A549 (cell line): Measurements from ENCODE around the gene INPP5J. TPM values are rescaled to one million over a fixed set of nuclear protein-coding genes. Genes with fewer than 3 reads are reported as not detected.
"Not testable (repeated sequence)": the region's sequence is repeated elsewhere in the genome, so short reads cannot be mapped to it uniquely, and the experiment has no call there.

ENCODE experiments used
- ATAC-seq, 2 experiments: fragments of 200-7000 bp in 1 of 2; fragments of >200 bp in 1 of 2; cut with Nextera tagmentation in 1 of 2; cut with Tn5 transposase in 1 of 2; 3 replicates each; pipeline versions ENCODE4 v1.8.0 to v1.9.1; 2018 to 2020; ENCODE audit warnings: mild to moderate bottlenecking in 1 of 2, moderate library complexity in 1 of 2
- CTCF ChIA-PET: fragments of 300-600 bp; sonication (Branson Sonifier 250); formaldehyde crosslinking; extraction: SDS; loops from one replicate; lab custom pipeline; 2021; ENCODE audit warnings: antibody characterized with exemption, inconsistent platforms; lab: Yijun Ruan, JAX
- POLR2A ChIA-PET: fragments of 350-600 bp; formaldehyde crosslinking; extraction: SDS; loops from one replicate; lab custom pipeline; 2021; ENCODE audit warnings: antibody characterized with exemption, inconsistent platforms; lab: Yijun Ruan, JAX
- DNase-seq, 2 experiments: peaks; one replicate each; pipeline versions ENCODE4 v3.0.0 to v3.0.0-alpha.2; 2011 to 2016; ENCODE audit warnings: low read depth in 1 of 2, low spot score in 1 of 2
- FAIRE-seq: peaks from 2 replicates; lab custom pipeline; 2011; peaks lifted over from hg19 to GRCh38; lab: Jason Lieb, UNC
- H3K27ac ChIP-seq, 2 experiments: fragments of >200 bp; sonication (Bioruptor Twin); formaldehyde crosslinking; 3 replicates each; pipeline ENCODE4 v1.5.1; 2016 to 2017
- H3K4me1 ChIP-seq: fragments of >200 bp; sonication (Bioruptor Twin); formaldehyde crosslinking; 3 replicates; pipeline ENCODE4 v1.6.1; 2016
- H3K4me2 ChIP-seq: fragments of >200 bp; sonication (Bioruptor Twin); formaldehyde crosslinking; 3 replicates; pipeline ENCODE4 v1.6.1; 2016
- H3K4me3 ChIP-seq: fragments of >200 bp; sonication (Bioruptor Twin); formaldehyde crosslinking; 3 replicates; pipeline ENCODE4 v1.5.1; 2016
- H3K9me3 ChIP-seq: fragments of >200 bp; sonication (Bioruptor Twin); formaldehyde crosslinking; 3 replicates; pipeline ENCODE4 v1.6.1; 2016
- CHD2 ChIP-seq: fragments of 150-350 bp; IDR thresholded peaks from 2 replicates; pipeline ENCODE4 v1.6.1; 2014; ENCODE audit warnings: low read length; ENCODE audit not compliant: partially characterized antibody
- EHMT2 ChIP-seq: fragments of 200-600 bp; sonication (generic); IDR thresholded peaks from 2 replicates; pipeline ENCODE4 v1.6.1; 2016; ENCODE audit warnings: antibody characterized with exemption, low read depth, mild to moderate bottlenecking, moderate library complexity
- FOXS1 ChIP-seq: fragments of 250-450 bp; sonication (Bioruptor Pico); IDR thresholded peaks from 2 replicates; pipeline ENCODE4 v1.5.0; 2020; ENCODE audit warnings: mild to moderate bottlenecking, moderate library complexity
- HDAC2 ChIP-seq: fragments of 200-600 bp; sonication (generic); IDR thresholded peaks from 2 replicates; pipeline ENCODE4 v1.6.1; 2016
- HEYL ChIP-seq: fragments of 250-450 bp; sonication (Bioruptor Pico); IDR thresholded peaks from 2 replicates; pipeline ENCODE4 v1.8.0; 2021; ENCODE audit warnings: mild to moderate bottlenecking, moderate library complexity
- HOXB13 ChIP-seq: fragments of 250-450 bp; sonication (Bioruptor Pico); IDR thresholded peaks from 2 replicates; pipeline ENCODE4 v1.5.0; 2020; ENCODE audit warnings: low read depth, mild to moderate bottlenecking, moderate library complexity
- JUNB ChIP-seq: fragments of >200 bp; sonication (Bioruptor Twin); formaldehyde crosslinking; IDR thresholded peaks from 2 replicates; pipeline ENCODE4 v1.6.1; 2016
- KDM1A ChIP-seq: fragments of 200-600 bp; sonication (generic); IDR thresholded peaks from 2 replicates; pipeline ENCODE4 v1.6.1; 2016; ENCODE audit warnings: low read depth, mild to moderate bottlenecking
- KDM5A ChIP-seq: fragments of 200-600 bp; sonication (generic); IDR thresholded peaks from 2 replicates; pipeline ENCODE4 v1.6.1; 2016; ENCODE audit warnings: antibody characterized with exemption, mild to moderate bottlenecking
- MAFK ChIP-seq: fragments of 450-650 bp; IDR thresholded peaks from 2 replicates; pipeline ENCODE4 v1.6.1; 2014; ENCODE audit not compliant: partially characterized antibody
- MAZ ChIP-seq: fragments of 150-350 bp; IDR thresholded peaks from 2 replicates; pipeline ENCODE4 v1.6.1; 2014; ENCODE audit warnings: antibody characterized with exemption, low read depth, low read length, borderline replicate concordance
- NPAS2 ChIP-seq: fragments of 250-450 bp; sonication (Bioruptor Pico); IDR thresholded peaks from 2 replicates; pipeline ENCODE4 v1.8.0; 2022; ENCODE audit warnings: mild to moderate bottlenecking, moderate library complexity, borderline replicate concordance
- POLR2A ChIP-seq: IDR thresholded peaks from 2 replicates; pipeline ENCODE4 v1.6.1; 2012; ENCODE audit warnings: mild to moderate bottlenecking, low read length
- POLR2AphosphoS2 ChIP-seq: conservative IDR thresholded peaks from 2 replicates; pipeline ENCODE4 v1.6.1; 2012; ENCODE audit warnings: low read length, improper control_type of control experiment, inconsistent platforms
- SREBF2 ChIP-seq: fragments of 450-650 bp; IDR thresholded peaks from 2 replicates; pipeline ENCODE4 v1.6.1; 2014; ENCODE audit warnings: mild to moderate bottlenecking, moderate library complexity
- TP53 ChIP-seq: fragments of 250-450 bp; sonication (Bioruptor Pico); IDR thresholded peaks from 2 replicates; pipeline ENCODE4 v1.5.0; 2021; ENCODE audit warnings: mild to moderate bottlenecking, moderate library complexity
- USF2 ChIP-seq: fragments of 450-650 bp; IDR thresholded peaks from 2 replicates; pipeline ENCODE4 v1.6.1; 2014; ENCODE audit warnings: antibody characterized with exemption
- ZC3H11A ChIP-seq: fragments of 450-650 bp; IDR thresholded peaks from 2 replicates; pipeline ENCODE4 v1.6.1; 2014; ENCODE audit warnings: antibody characterized with exemption, mild to moderate bottlenecking
- ZFP36 ChIP-seq: fragments of 450-650 bp; IDR thresholded peaks from 2 replicates; pipeline ENCODE4 v1.6.1; 2014; ENCODE audit warnings: borderline replicate concordance; ENCODE audit not compliant: partially characterized antibody
- ZNF302 ChIP-seq: fragments of 250-450 bp; sonication (Bioruptor Pico); IDR thresholded peaks from 2 replicates; pipeline ENCODE4 v1.9.0; 2021; ENCODE audit warnings: inconsistent platforms, mild to moderate bottlenecking, moderate library complexity
- WGBS: methylation state at CpG from one replicate; pipeline ENCODE4 v1.1.6; 2017; ENCODE audit errors: missing lambda C conversion rate; 5-methylcytosine and 5-hydroxymethylcytosine counted together
- polyA plus RNA-seq, 4 experiments: library from polyadenylated mRNA; depleted of rRNA in 3 of 4; stranded (reverse); fragments of >200 nt; fragmentation: RNase III in 1 of 4; extraction: RNeasy Plus Mini Kit Qiagen cat#74134 plus additional on column Dnase treatment in 1 of 4; gene quantifications; 2 replicates in 3 of 4; 3 replicates in 1 of 4; pipeline ENCODE4 v1.2.3, GENCODE V29; 2011 to 2017

Gene INPP5J
- polyA plus RNA-seq, 2 of the 4 experiments (the other 2 are of a cell fraction) = 0.70 to 1.5 TPM

GRCh38 chr22:31112547-31113091 lies 10.1 kb upstream of the INPP5J start:
- ATAC-seq, H3K27ac ChIP-seq, H3K4me3 ChIP-seq, H3K4me1 ChIP-seq, H3K4me2 ChIP-seq, POLR2A ChIA-PET, DNase-seq, H3K9me3 ChIP-seq, FAIRE-seq: not testable (repeated sequence)
- CTCF ChIA-PET = interaction anchor here (0.6 to 1.2 kb wide), 2 partner anchors 15 to 247 kb away, joined by 3 read pairs; no protein-coding TSS in a partner anchor
- TF ChIP-seq MAFK = peak; percentile 11
- WGBS = 57% methylated on average over 6 of the region's 7 CpGs

- TF ChIP-seq MAFK = no peak
- no peak for TF ChIP-seq HEYL
- TF ChIP-seq FOXS1 = no peak
- TF ChIP-seq USF2 = no peak
- no peak for TF ChIP-seq JUNB
- no peak for TF ChIP-seq ZC3H11A
- no peak for TF ChIP-seq KDM5A
- no peak for TF ChIP-seq CHD2
- no peak for TF ChIP-seq TP53
- no peak for FAIRE-seq
- H3K9me3 ChIP-seq = no peaks in the 10 kb centered on the region
- no peak overlapping the region for H3K27ac ChIP-seq
- DNase-seq = no peak
- peaks cover 8% of the 10 kb centered on the region for H3K4me1 ChIP-seq
- POLR2A ChIA-PET = no interaction called here
- H3K4me3 ChIP-seq = no peak overlapping the region
- H3K4me2 ChIP-seq = no peak overlapping the region
- CTCF ChIA-PET = interaction anchor here (1.1 to 2.9 kb wide), 3 partner anchors 10 to 483 kb away, joined by 3 to 19 read pairs (median 3); partner anchors contain the start of genes SELENOM and SLC35E4
- 60% methylated on average over 3 of the region's 3 CpGs for WGBS
- no peak for ATAC-seq
These were observed 4.5 kb upstream of the INPP5J start for GRCh38 chr22:31118046-31118820.

GRCh38 chr22:31119026-31119717 lies 3.6 kb upstream of the INPP5J start:
- DNase-seq (no peak), FAIRE-seq (no peak), ATAC-seq (no peak)
- H3K4me3 ChIP-seq = no peak overlapping the region
- CTCF ChIA-PET = interaction anchor here (1.0 to 2.9 kb wide), 3 partner anchors 11 to 154 kb away, joined by 3 to 19 read pairs (median 3); partner anchors contain the start of gene SELENOM
- no peaks in the 10 kb centered on the region for H3K9me3 ChIP-seq
- peaks cover 11% of the 10 kb centered on the region for H3K4me1 ChIP-seq
- POLR2A ChIA-PET = no interaction called here
- TF ChIP-seq HOXB13 (CRISPR knock-in tag) (no peak), ZFP36 (peak; percentile 27)
- WGBS = 72% methylated on average over 6 of the region's 7 CpGs
- H3K27ac ChIP-seq = no peak overlapping the region
- H3K4me2 ChIP-seq = no peak overlapping the region

GRCh38 chr22:31120230-31120629 lies 2.5 kb upstream of the INPP5J start:
- DNase-seq (no peak), FAIRE-seq (no peak), ATAC-seq (no peak)
- H3K4me1 ChIP-seq = peaks cover 11% of the 10 kb centered on the region
- H3K4me3 ChIP-seq = no peak overlapping the region
- H3K4me2 ChIP-seq = no peak overlapping the region
- 54% methylated on average over 3 of the region's 5 CpGs for WGBS
- no peaks in the 10 kb centered on the region for H3K9me3 ChIP-seq
- no peak overlapping the region for H3K27ac ChIP-seq
- ChIA-PET CTCF (interaction anchor here (0.6 to 2.9 kb wide), 2 partner anchors 12 to 504 kb away, joined by 3 to 19 read pairs; partner anchors contain the start of gene SELENOM), POLR2A (no interaction called here)
- TF ChIP-seq ZNF302 (CRISPR knock-in tag) = no peak
- TF ChIP-seq NPAS2 = no peak
- TF ChIP-seq POLR2AphosphoS2 = no peak
- no peak for TF ChIP-seq EHMT2
- TF ChIP-seq MAZ = no peak
- no peak for TF ChIP-seq POLR2A
- no peak for TF ChIP-seq KDM1A
- no peak for TF ChIP-seq SREBF2
- TF ChIP-seq KDM5A = no peak
- no peak for TF ChIP-seq HDAC2
- no peak for TF ChIP-seq ZFP36
